ENCODE data around the gene APOBR. TPM values are rescaled to one million over a fixed set of nuclear protein-coding genes. Genes with fewer than 3 reads are reported as not detected.
"Not testable (repeated sequence)": the region's sequence is repeated elsewhere in the genome, so short reads cannot be mapped to it uniquely, and the experiment has no call there.

Gene APOBR
- 1 to 10 TPM; 7.7 to 8.0 TPM for total RNA-seq
- polyA plus RNA-seq, result 4.9 TPM

GRCh38 chr16:28494121-28494851 lies at the start of gene APOBR:
APOBR (plus strand) TSS chr16:28494643; CDS start chr16:28494682, 39 bp downstream.
- Mint-ChIP-seq H3K36me3 (peaks cover 0 to 48% (median 5%) of the 10 kb centered on the region in 3 donors), H3K4me3 (peak within 1 kb of the TSS; percentile 88 to 98 (median 93)), H3K27me3 (no peaks in the 10 kb centered on the region), H3K4me1 (peaks cover 57 to 70% (median 69%) of the 10 kb centered on the region in 3 donors), H3K27ac (peak within 1 kb of the TSS; percentile 92 to 100 (median 99)), H3K9me3 (no peaks in the 10 kb centered on the region)
- peak; percentile 78 to 96 (median 95) for DNase-seq
- H3K36me3 ChIP-seq (ENCODE audit: insufficient read depth, low read length), result no peaks in the 10 kb centered on the region
- peak within 1 kb of the TSS; percentile 85 for H3K27ac ChIP-seq (ENCODE audit: low read depth, low read length)
- POLR2A ChIA-PET, result interaction anchor here (0.5 to 1.8 kb wide), 8 partner anchors 9 to 352 kb away, joined by 3 to 12 read pairs (median 4); partner anchors contain the start of gene SGF29
- no peaks in the 10 kb centered on the region for H3K9me3 ChIP-seq (ENCODE audit: low read length)
- peak within 1 kb of the TSS; percentile 79 for H3K4me3 ChIP-seq (ENCODE audit: low read length)
- peaks cover 58% of the 10 kb centered on the region for H3K4me1 ChIP-seq (ENCODE audit: insufficient read depth, low read length)
- no peaks in the 10 kb centered on the region for H3K27me3 ChIP-seq (ENCODE audit: insufficient read depth, low read length, poor library complexity, severe bottlenecking)
- CTCF ChIA-PET, result interaction anchor here (1.1 to 2.1 kb wide), 5 partner anchors 9 to 328 kb away, joined by 3 to 8 read pairs (median 5); partner anchors contain the start of gene ATXN2L

GRCh38 chr16:28446388-28446787 lies 48.1 kb upstream of the APOBR start:
- H3K27ac ChIP-seq (ENCODE audit: low read depth, low read length); H3K4me1 ChIP-seq (ENCODE audit: insufficient read depth, low read length); H3K4me1 Mint-ChIP-seq; H3K36me3 Mint-ChIP-seq; DNase-seq; H3K36me3 ChIP-seq (ENCODE audit: insufficient read depth, low read length); H3K4me3 ChIP-seq (ENCODE audit: low read length); CTCF ChIA-PET; H3K27me3 Mint-ChIP-seq; H3K9me3 Mint-ChIP-seq; H3K9me3 ChIP-seq (ENCODE audit: low read length); H3K4me3 Mint-ChIP-seq; POLR2A ChIA-PET; H3K27ac Mint-ChIP-seq; H3K27me3 ChIP-seq (ENCODE audit: insufficient read depth, low read length, poor library complexity, severe bottlenecking): not testable (repeated sequence)

DNA sequence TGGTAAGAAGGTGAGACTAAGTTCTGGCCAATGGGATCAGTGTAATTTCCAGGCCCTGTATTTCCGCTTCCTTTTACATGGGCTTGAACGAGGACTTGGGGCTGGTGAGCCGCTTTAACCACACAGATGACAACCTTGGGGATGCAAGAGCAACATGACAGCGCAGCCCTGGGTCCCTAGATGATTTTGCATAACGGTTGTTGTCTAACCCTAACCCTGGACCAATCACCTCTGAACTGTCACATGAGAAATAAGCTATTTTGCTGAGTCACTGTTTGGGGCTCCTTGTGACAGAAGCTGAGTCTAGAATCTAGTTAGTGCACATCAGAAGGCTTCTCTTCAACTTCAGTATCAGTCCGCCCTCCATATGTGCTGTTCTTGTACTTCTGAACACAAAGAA lies 47.4 kb upstream of the APOBR start:
- H3K4me3 Mint-ChIP-seq; H3K27me3 ChIP-seq (ENCODE audit: insufficient read depth, low read length, poor library complexity, severe bottlenecking); CTCF ChIA-PET; H3K36me3 ChIP-seq (ENCODE audit: insufficient read depth, low read length); H3K27ac Mint-ChIP-seq; H3K4me1 Mint-ChIP-seq; H3K27me3 Mint-ChIP-seq; H3K9me3 ChIP-seq (ENCODE audit: low read length); DNase-seq; H3K9me3 Mint-ChIP-seq; H3K36me3 Mint-ChIP-seq; H3K27ac ChIP-seq (ENCODE audit: low read depth, low read length); H3K4me3 ChIP-seq (ENCODE audit: low read length); POLR2A ChIA-PET; H3K4me1 ChIP-seq (ENCODE audit: insufficient read depth, low read length): not testable (repeated sequence)

DNA sequence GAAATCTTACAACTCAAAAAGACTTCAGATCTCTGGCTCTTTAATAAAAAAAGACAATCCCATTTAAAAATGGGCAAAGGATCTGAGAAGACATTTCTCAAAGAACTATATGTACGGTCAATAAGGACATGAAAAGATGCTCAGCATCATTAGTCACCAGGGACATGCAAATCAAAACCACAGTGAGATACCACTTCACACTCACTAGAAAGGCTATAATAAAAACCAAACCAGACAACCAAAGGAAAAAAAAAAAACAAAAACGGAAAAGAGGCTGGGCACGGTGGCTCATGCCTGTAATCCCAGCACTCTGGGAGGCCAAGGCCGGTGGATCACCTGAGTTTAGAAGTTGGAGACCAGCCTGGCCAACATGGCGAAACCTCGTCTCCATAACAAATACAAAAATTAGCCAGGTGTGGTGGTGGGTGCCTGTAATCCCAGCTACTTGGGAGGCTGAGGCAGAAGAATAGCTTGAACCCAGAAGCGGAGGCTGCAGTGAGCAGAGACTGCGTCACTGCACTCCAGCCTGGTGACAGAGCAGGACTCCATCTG lies 20.7 kb upstream of the APOBR start:
- Mint-ChIP-seq H3K36me3 (peaks cover 4 to 46% (median 7%) of the 10 kb centered on the region in 3 donors), H3K27me3 (no peaks in the 10 kb centered on the region), H3K9me3 (no peaks in the 10 kb centered on the region), H3K27ac (peak overlapping the region in 7 of 8 donors; percentile 16 to 90 (median 68)), H3K4me1 (peaks cover 5 to 18% (median 11%) of the 10 kb centered on the region in 3 donors), H3K4me3 (no peak overlapping the region)
- Histone ChIP-seq H3K9me3 (ENCODE audit: low read length) (no peaks in the 10 kb centered on the region), H3K4me3 (ENCODE audit: low read length) (no peak overlapping the region), H3K4me1 (ENCODE audit: insufficient read depth, low read length) (no peaks in the 10 kb centered on the region), H3K36me3 (ENCODE audit: insufficient read depth, low read length) (peaks cover 13% of the 10 kb centered on the region), H3K27ac (ENCODE audit: low read depth, low read length) (no peak overlapping the region), H3K27me3 (ENCODE audit: insufficient read depth, low read length, poor library complexity, severe bottlenecking) (no peaks in the 10 kb centered on the region)
- POLR2A ChIA-PET, result no interaction called here
- CTCF ChIA-PET, result no interaction called here
- DNase-seq, result no peak

- Mint-ChIP-seq H3K27ac (peak overlapping the region in 7 of 8 donors; percentile 0 to 90 (median 42)), H3K9me3 (no peaks in the 10 kb centered on the region), H3K27me3 (no peaks in the 10 kb centered on the region), H3K36me3 (peaks cover 4 to 59% (median 7%) of the 10 kb centered on the region in 3 donors), H3K4me1 (peaks cover 5 to 18% (median 11%) of the 10 kb centered on the region in 3 donors), H3K4me3 (no peak overlapping the region)
- peaks cover 19% of the 10 kb centered on the region for H3K36me3 ChIP-seq (ENCODE audit: insufficient read depth, low read length)
- H3K27me3 ChIP-seq (ENCODE audit: insufficient read depth, low read length, poor library complexity, severe bottlenecking), result no peaks in the 10 kb centered on the region
- H3K4me3 ChIP-seq (ENCODE audit: low read length), result no peak overlapping the region
- CTCF ChIA-PET, result no interaction called here
- POLR2A ChIA-PET, result no interaction called here
- no peaks in the 10 kb centered on the region for H3K4me1 ChIP-seq (ENCODE audit: insufficient read depth, low read length)
- DNase-seq, result no peak
- no peak overlapping the region for H3K27ac ChIP-seq (ENCODE audit: low read depth, low read length)
- no peaks in the 10 kb centered on the region for H3K9me3 ChIP-seq (ENCODE audit: low read length)
These were observed 19.2 kb upstream of the APOBR start for GRCh38 chr16:28475221-28475620.

DNA sequence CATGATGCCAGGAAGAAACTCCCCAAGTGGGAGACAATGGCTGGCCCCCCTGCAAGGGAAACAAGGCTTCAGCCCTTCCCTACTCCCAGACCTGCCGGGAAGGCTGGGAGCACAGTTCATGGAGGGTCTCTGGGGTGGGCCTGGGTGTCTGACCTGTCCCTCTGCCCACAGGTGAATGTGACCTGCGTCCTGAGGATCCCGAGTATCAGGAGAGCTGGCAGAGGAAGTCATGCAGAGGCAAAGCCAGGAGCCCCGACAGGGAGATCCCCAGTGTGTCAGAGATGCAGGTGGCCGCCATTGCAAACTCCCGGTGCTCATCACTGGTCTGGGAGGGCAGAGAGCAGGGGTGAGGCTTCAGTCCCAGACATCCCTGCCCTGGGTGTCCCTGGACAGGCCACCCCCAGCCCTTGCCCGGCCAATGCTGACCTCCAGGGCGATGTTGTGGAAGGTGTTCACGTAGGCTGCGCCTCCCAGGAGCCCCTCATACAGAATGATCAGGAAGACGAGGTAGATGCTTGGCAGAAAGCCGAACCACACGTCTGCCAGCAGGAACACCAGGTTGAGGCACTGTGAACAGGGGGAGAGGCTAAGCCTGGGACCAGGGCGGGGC lies 17.0 kb upstream of the APOBR start:
- POLR2A ChIA-PET, result no interaction called here
- peaks cover 4 to 70% (median 10%) of the 10 kb centered on the region in 3 donors for H3K36me3 Mint-ChIP-seq
- no peaks in the 10 kb centered on the region for H3K9me3 Mint-ChIP-seq
- Histone ChIP-seq H3K4me3 (ENCODE audit: low read length) (no peak overlapping the region), H3K9me3 (ENCODE audit: low read length) (no peaks in the 10 kb centered on the region), H3K4me1 (ENCODE audit: insufficient read depth, low read length) (no peaks in the 10 kb centered on the region), H3K27ac (ENCODE audit: low read depth, low read length) (no peak overlapping the region), H3K36me3 (ENCODE audit: insufficient read depth, low read length) (peaks cover 25% of the 10 kb centered on the region), H3K27me3 (ENCODE audit: insufficient read depth, low read length, poor library complexity, severe bottlenecking) (no peaks in the 10 kb centered on the region)
- CTCF ChIA-PET, result no interaction called here
- no peak for DNase-seq
- H3K27ac Mint-ChIP-seq, result peak overlapping the region in 3 of 8 donors; percentile 29 to 92 (median 70)
- H3K4me3 Mint-ChIP-seq, result no peak overlapping the region
- no peaks in the 10 kb centered on the region for H3K27me3 Mint-ChIP-seq
- H3K4me1 Mint-ChIP-seq, result peaks cover 5 to 18% (median 11%) of the 10 kb centered on the region in 3 donors

DNA sequence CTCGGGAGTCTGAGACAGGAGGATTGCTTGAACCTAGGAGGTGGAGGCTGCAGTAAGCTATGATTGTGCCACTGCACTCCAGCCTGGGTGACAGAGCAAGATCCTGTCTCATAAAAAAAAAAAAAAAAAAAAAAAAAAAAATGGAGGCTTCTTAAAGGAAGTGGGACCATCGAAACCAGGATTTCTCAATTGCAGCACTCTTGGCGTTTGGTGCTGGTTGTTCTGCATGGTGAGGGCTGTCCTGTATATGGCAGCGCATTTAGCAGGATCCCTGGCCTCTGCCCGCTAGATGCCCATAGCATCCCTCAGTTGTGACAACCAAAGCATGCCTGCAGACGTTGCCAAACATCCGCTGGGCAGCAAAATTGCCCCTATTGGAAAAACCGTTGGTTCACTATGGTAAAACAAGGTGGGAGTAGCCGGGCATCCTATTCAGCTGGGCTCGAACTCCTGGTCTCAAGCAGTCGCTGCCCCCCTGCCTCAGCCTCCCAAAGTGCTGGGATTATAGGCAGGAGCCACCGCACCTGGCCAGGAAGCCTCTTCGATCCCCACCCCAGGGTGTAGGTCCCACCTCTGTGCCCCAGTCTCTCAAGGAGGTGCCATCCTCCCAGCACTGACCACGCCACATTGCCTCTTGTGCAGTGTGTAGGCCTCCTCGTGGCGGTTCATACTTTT lies 15.8 kb upstream of the APOBR start:
- H3K36me3 Mint-ChIP-seq, result peaks cover 2 to 75% (median 11%) of the 10 kb centered on the region in 3 donors
- no peak overlapping the region for H3K27ac ChIP-seq (ENCODE audit: low read depth, low read length)
- no peak overlapping the region for H3K4me3 ChIP-seq (ENCODE audit: low read length)
- H3K4me1 ChIP-seq (ENCODE audit: insufficient read depth, low read length), result no peaks in the 10 kb centered on the region
- peaks cover 1 to 15% (median 7%) of the 10 kb centered on the region in 3 donors for H3K4me1 Mint-ChIP-seq
- H3K9me3 ChIP-seq (ENCODE audit: low read length), result no peaks in the 10 kb centered on the region
- ChIA-PET CTCF (no interaction called here), POLR2A (no interaction called here)
- H3K27me3 ChIP-seq (ENCODE audit: insufficient read depth, low read length, poor library complexity, severe bottlenecking), result no peaks in the 10 kb centered on the region
- no peak for DNase-seq
- no peak overlapping the region for H3K4me3 Mint-ChIP-seq
- H3K9me3 Mint-ChIP-seq, result no peaks in the 10 kb centered on the region
- H3K36me3 ChIP-seq (ENCODE audit: insufficient read depth, low read length), result peaks cover 30% of the 10 kb centered on the region
- H3K27ac Mint-ChIP-seq, result peak overlapping the region in 1 of 8 donors; percentile 65
- H3K27me3 Mint-ChIP-seq, result no peaks in the 10 kb centered on the region
